Kidney (tissue), 14 donors: ENCODE data around the gene RAD23B. TPM values are rescaled to one million over a fixed set of nuclear protein-coding genes. Genes with fewer than 3 reads are reported as not detected.
A peak's percentile ranks its signal among the peaks of the same experiment; 100 is the strongest.

Experiments
- DNase-seq, 5 donors: peaks; one replicate each; pipeline ENCODE4 v3.0.0-alpha.2; 2013 to 2020
- FAIRE-seq: peaks from 2 replicates; lab custom pipeline; 2012; peaks lifted over from hg19 to GRCh38; lab: Jason Lieb, UNC
- H3K27ac ChIP-seq, 2 donors: one replicate each; pipeline ENCODE4 v1.7.0; 2013; ENCODE audit warnings: low read depth in 2 of 2, low read length in 2 of 2, inconsistent platforms in 1 of 2
- H3K27me3 ChIP-seq: one replicate; pipeline ENCODE4 v1.7.1; 2013; ENCODE audit warnings: low read length, inconsistent platforms; ENCODE audit not compliant: control insufficient read depth, insufficient read depth
- H3K36me3 ChIP-seq, 3 donors: one replicate each; pipeline versions ENCODE4 v1.7.0 to v1.7.1; 2013; ENCODE audit warnings: low read length in 3 of 3, control low read depth in 1 of 3, inconsistent platforms in 1 of 3; ENCODE audit not compliant: insufficient read depth in 3 of 3, control insufficient read depth in 2 of 3
- H3K4me1 ChIP-seq, 3 donors: one replicate each; pipeline versions ENCODE4 v1.7.0 to v1.7.1; 2013; ENCODE audit warnings: low read length in 3 of 3, inconsistent platforms in 1 of 3, low read depth in 1 of 3; ENCODE audit not compliant: control insufficient read depth in 2 of 3, insufficient read depth in 2 of 3
- H3K4me3 ChIP-seq, 3 donors: one replicate each; pipeline versions ENCODE4 v1.7.0 to v1.8.1; 2013; ENCODE audit warnings: low read length in 3 of 3, control low read depth in 1 of 3, inconsistent platforms in 1 of 3
- H3K9ac ChIP-seq, 3 donors: one replicate each; pipeline versions ENCODE4 v1.7.0 to v1.7.1; 2013; ENCODE audit warnings: low read length in 3 of 3, control low read depth in 1 of 3, inconsistent platforms in 1 of 3
- H3K9me3 ChIP-seq, 3 donors: one replicate each; pipeline versions ENCODE4 v1.7.0 to v1.7.1; 2013; ENCODE audit warnings: low read length in 3 of 3, control low read depth in 1 of 3, inconsistent platforms in 1 of 3; ENCODE audit not compliant: control insufficient read depth in 2 of 3, insufficient read depth in 1 of 3
- intact Hi-C: fragments of 100-400 bp; cut with DNase I; formaldehyde crosslinking; loops from one replicate; pipeline ENCODE4 v1.11.1; 2022
- polyA plus RNA-seq: library from polyadenylated mRNA; stranded (reverse); fragments of 350-450 nt; fragmentation: Illumina TruSeq; extraction: RNeasy Lipid Tissue Mini Kit (QIAGEN cat#74804); gene quantifications from one replicate; pipeline ENCODE4 v1.2.3, GENCODE V29; 2014; ENCODE audit warnings: low read depth, low replicate concordance; ENCODE audit not compliant: insufficient read depth
- total RNA-seq: library from RNA; stranded (reverse); fragmentation: NEBNext Ultra II Directional; extraction: Animal tissue kit (Norgen Biotek cat#: 25700); gene quantifications from one replicate; pipeline ENCODE4 v1.2.1, GENCODE V29; 2021
- TF ChIP-seq, protein P1 (sequence below): IDR thresholded peaks from 3 replicates; pipeline ENCODE4 v1.5.1; 2012; ENCODE audit warnings: mild to moderate bottlenecking, moderate library complexity, borderline replicate concordance; ENCODE audit not compliant: insufficient read depth; ENCODE audit errors: extremely low read depth
- donor health status: control.
- donor health status: control.
- donor health status: control.
- donor health status: control.
- donor health status: control.
- donor health status: DM: yes; HTN: yes; CAD: no.
- donor health status: Normal renal cell carcinoma (clear cell type).

Gene RAD23B
- total and polyA plus RNA-seq, 2 donors from 2014 or later = 40.5 to 76.5 TPM

DNA sequence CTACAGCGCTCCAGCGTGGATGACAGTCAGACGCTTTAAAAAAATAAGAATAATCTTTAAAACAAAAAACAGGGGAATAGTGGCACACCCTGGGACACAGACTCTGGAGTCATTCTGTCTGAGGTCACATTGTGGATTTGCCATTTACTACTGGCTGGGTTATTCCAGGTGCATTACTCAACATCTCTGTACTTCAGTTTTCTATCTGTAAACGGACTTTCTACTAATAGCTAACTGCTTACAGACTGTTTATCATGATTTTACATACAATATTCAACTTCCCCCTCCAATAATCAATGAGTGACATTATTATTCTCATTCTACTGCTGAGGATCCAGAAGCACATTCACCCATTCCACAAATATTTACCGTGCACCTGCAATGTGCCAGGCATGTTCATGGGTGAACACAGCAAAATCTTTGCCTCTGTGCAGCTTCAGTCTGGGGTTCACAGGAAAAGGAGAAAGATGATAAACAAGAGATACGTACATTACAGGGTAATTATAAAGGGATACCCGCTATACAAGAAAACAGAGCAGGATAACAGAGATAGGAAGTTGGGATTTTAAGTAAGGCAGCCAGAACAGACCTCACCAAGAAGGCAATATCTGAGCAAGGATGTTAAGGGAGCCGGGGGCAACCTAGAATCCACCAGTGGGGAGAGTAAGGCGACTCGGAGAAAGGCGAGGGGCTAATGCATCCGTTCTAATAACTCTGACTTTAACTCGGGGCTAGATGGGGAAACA, 984 bp upstream of the RAD23B start:
- H3K27me3 ChIP-seq = no peaks in the 10 kb centered on the region
- TF ChIP-seq, protein P1, sequence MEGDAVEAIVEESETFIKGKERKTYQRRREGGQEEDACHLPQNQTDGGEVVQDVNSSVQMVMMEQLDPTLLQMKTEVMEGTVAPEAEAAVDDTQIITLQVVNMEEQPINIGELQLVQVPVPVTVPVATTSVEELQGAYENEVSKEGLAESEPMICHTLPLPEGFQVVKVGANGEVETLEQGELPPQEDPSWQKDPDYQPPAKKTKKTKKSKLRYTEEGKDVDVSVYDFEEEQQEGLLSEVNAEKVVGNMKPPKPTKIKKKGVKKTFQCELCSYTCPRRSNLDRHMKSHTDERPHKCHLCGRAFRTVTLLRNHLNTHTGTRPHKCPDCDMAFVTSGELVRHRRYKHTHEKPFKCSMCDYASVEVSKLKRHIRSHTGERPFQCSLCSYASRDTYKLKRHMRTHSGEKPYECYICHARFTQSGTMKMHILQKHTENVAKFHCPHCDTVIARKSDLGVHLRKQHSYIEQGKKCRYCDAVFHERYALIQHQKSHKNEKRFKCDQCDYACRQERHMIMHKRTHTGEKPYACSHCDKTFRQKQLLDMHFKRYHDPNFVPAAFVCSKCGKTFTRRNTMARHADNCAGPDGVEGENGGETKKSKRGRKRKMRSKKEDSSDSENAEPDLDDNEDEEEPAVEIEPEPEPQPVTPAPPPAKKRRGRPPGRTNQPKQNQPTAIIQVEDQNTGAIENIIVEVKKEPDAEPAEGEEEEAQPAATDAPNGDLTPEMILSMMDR = no peak
- FAIRE-seq (no peak), DNase-seq (no peak)
- H3K9ac ChIP-seq = peak overlapping the region; percentile 38 to 83 (median 63)
- no peaks in the 10 kb centered on the region for H3K9me3 ChIP-seq
- peak overlapping the region; percentile 56 to 84 (median 78) for H3K4me3 ChIP-seq
- peak overlapping the region; percentile 45 to 58 for H3K27ac ChIP-seq
- peaks cover 3 to 7% (median 4%) of the 10 kb centered on the region in 3 donors for H3K4me1 ChIP-seq
- no peaks in the 10 kb centered on the region for H3K36me3 ChIP-seq
- intact Hi-C loops = no loop called here

GRCh38 chr9:107283623-107284616, 841 bp downstream of the RAD23B start:
- no peak for FAIRE-seq
- Histone ChIP-seq H3K9me3 (no peaks in the 10 kb centered on the region), H3K9ac (peak overlapping the region; percentile 82 to 97 (median 91)), H3K4me1 (peaks cover 4 to 7% (median 4%) of the 10 kb centered on the region in 3 donors), H3K27ac (peak overlapping the region; percentile 99), H3K4me3 (peak overlapping the region; percentile 78 to 96 (median 92)), H3K27me3 (no peaks in the 10 kb centered on the region), H3K36me3 (no peaks in the 10 kb centered on the region)
- peak; percentile 85 to 91 (median 89) for DNase-seq
- TF ChIP-seq, protein P1 = no peak
- intact Hi-C loops = no loop called here

GRCh38 chr9:107284636-107285035, 1.6 kb downstream of the RAD23B start:
- H3K9ac ChIP-seq = peak overlapping the region; percentile 82 to 97 (median 91)
- H3K4me1 ChIP-seq = peaks cover 4 to 10% (median 5%) of the 10 kb centered on the region in 3 donors
- no peaks in the 10 kb centered on the region for H3K36me3 ChIP-seq
- intact Hi-C loops = no loop called here
- no peak for FAIRE-seq
- no peaks in the 10 kb centered on the region for H3K9me3 ChIP-seq
- peak overlapping the region in 1 of 2 donors; percentile 99 for H3K27ac ChIP-seq
- peak in 1 of 5 donors; percentile 14 for DNase-seq
- TF ChIP-seq, protein P1 = no peak
- no peaks in the 10 kb centered on the region for H3K27me3 ChIP-seq
- peak overlapping the region; percentile 78 to 96 (median 92) for H3K4me3 ChIP-seq
